Activated T-cell treated with anti-CD3 and anti-CD28 coated beads for 4 hours (primary cell): ENCODE results near the gene GABRD.
"Not testable (repeated sequence)": the region's sequence is repeated elsewhere in the genome, so short reads cannot be mapped to it uniquely, and the experiment has no call there.

Experiments
- DNase-seq: peaks from one replicate; pipeline ENCODE4 v3.0.0-alpha.2; 2020

GABRD gene

DNA sequence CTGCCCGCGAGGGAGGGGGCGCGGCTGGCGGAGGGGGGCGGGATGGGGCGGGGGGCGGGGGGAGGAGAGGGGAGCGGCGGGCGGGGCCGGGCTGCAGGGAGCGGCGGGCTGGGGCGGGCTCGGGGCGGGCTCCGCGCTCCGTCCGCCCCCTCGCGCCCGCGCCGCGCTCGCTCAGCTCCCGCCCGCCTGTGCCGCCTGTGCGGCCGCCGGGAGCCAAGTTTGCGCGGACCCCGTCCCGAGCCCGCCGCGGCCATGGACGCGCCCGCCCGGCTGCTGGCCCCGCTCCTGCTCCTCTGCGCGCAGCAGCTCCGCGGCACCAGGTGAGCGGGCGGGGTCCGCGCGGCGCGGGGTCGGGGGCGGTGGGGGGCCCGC, at the start of gene GABRD:
GABRD (plus strand) TSS at position 174 of the 372 bp plus-strand sequence; CDS start at position 253, 79 bp downstream.
- no peak for DNase-seq

DNA sequence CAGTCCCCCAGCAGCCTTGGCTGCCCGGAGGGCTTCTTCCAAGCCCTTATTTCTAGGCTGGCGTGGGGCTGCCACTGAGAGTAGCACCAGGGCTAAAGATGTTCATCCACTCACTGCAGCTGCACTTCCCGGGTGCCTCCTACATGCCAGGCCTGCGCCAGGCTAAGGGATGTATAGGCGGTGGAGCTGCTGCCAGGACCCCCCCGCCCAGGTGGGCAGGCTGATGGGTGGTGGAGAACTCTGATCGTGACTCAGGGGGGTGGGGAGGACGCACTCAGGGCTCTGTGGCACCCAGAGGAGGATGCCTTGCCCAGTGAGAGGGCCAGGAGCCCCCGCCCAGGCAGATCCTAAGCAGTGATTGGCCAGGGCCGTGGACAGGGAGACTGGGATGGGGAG, 49.6 kb upstream of the GABRD start:
- DNase-seq, result no peak

GRCh38 chr1:1969953-1970716, 49.0 kb upstream of the GABRD start:
- no peak for DNase-seq

DNA sequence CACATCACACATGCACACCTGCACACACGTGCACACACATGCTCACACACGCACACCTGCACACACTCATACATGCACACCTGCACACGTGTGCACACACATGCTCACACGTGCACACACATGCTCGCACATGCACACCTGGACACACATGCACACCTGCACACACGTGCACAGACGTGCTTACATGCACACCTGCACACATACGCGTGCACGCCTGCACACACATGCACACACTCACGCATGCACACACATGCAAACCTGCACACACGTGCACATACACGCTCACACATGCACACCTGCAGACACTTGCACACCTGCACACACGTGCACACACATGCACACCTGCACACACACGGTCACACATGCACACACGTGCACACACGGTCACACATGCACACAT, 48.1 kb upstream of the GABRD start:
- DNase-seq, result no peak

DNA sequence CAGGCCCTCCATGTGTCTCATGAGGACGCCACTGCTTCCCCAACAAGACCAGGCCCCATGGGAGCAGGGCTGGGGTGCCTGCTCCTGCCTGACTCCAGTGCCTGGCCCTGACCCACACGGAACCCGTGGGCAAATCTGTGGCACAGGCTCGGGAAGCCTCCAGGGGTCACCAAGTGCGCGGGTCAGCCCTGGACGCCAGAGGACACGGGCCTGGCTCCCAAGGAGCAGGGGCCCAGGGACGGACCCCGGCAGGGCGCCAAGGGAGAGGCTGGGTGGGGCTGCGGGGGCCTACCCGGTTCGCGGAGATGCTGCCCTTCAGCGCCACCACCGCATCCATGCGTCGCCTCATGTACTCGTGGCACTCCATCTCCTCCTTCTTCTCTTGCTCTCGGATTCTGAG, 47.5 kb upstream of the GABRD start:
- DNase-seq, result no peak

DNA sequence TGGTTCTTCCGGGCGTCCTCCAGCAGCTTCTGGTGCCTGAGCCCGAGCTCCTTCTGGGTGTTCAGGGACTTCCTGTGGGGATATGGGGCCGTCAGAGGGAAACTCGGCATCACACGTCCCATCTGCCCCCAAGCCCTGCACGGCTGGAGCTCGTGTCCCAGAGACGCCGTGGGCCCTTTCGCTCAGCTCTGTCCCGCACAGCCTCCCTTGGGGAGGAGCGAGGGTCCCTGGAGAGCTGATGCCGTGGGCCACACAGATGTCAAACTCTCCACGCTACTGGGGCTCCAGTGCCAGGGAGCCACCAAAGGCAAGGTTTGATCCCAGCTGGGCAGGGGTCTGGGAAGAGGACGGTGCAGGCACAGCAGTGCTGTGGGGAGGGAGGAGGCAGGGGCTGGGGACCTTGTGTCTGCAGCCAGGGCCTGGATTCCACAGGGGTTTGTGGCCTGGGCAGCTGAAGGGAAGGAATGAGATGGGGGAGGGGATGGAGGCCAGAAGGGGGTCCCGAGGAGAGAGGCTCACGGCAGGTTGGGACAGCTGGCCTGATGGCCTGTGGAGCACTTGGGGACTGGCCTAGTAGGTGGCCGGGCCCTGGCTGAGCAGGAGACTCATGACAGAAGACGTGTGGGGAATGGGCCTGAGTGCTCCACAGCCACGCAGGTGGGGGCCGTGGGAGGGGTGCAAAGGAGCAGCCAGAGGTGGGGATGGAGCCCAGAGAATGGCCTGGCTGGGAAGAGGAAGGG, 46.0 kb upstream of the GABRD start:
- DNase-seq, result no peak

GRCh38 chr1:1973716-1974642, 45.2 kb upstream of the GABRD start:
- DNase-seq, result no peak

DNA sequence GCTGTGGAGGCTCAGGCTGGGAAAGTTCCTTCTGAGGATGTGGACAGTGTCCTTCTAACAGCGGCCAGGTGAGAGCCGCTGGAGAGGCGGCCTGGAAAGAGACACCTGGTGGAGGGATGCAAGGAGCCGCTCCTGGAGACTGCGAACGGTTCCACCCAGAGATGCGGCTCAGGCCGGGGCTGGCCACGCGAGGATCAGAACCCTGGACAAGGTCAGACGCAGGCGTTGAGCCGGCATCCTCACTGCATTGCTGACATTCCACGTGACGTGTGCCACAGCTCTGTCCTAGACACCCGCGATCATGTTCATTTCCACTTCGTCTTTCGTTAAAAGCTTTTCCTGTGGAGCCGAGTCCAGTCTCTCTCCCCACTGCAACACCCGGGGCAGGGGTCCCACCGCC, 44.3 kb upstream of the GABRD start:
- DNase-seq, result no peak

DNA sequence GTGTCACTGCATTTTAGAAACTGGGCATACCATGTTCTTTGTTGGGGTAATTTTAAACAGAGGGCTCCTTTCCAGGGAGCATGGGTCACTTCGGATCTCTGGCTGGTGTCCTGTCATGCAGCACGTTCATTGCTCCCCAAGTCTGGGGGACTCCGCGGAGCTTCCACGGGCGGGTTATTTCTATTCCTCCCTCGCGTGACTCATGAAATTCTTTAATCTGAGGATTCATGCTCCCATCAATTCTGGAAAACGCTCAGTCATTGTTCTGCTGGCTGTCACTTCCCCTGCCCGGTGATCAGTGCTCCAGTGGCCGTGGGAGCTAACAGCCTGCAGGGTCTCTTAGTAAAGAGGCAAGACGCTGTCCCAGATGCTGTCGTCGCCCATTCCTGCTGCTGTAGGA, 43.6 kb upstream of the GABRD start:
- no peak for DNase-seq

GRCh38 chr1:1976031-1976430, 43.1 kb upstream of the GABRD start:
- no peak for DNase-seq

DNA sequence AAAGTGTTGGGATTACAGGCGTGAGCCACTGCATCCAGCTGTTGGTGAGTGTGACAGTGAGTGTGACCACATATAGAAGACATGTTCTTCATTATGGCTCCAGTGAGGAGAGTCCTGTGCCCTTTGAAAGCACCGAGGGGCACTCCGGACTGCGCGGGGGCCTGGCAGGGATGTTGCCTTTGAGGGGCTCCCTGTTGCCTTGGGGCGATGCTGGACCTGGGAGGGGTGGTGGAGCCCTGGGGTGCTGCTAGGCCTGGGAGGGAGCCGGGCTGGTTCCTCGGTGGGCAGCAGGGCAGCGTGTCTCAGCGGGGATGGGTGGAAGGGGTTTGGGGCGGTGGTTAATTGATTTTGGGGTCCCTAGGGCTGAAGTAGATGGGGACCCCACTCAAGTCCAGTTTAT, 41.0 kb upstream of the GABRD start:
- DNase-seq, result no peak

- DNase-seq, result not testable (repeated sequence)
Observed at GRCh38 chr1:1978690-1979481, 40.3 kb upstream of the GABRD start.

DNA sequence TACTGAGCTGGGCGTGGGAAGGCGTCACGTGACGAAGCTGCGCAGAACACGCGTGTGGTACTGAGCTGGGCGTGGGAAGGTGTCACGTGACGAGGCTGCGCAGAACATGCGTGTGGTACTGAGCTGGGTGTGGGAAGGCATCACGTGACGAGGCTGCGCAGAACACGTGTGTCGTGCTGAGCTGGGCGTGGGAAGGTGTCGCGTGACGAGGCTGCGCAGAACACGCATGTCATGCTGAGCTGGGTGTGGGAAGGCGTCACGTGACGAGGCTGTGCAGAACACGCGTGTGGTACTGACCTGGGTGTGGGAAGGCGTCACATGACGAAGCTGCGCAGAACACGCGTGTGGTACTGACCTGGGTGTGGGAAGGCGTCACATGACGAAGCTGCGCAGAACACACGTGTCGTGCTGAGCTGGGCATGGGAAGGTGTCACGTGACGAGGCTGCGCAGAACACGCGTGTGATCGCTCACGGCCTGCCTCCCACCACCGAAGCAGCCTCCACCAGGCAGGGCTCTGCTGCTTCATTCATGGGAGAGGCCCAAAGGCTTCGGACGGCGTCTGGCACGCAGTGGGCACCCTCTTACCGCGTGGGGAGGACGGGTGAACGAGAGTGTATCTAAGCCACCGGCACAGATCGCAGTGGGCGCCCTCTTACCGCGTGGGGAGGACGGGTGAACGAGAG, 39.5 kb upstream of the GABRD start:
- no peak for DNase-seq

- DNase-seq, result no peak
Observed at GRCh38 chr1:1980467-1981141, 38.5 kb upstream of the GABRD start.

- DNase-seq, result no peak
Observed at GRCh38 chr1:1981142-1981500, 38.0 kb upstream of the GABRD start.

- DNase-seq, result not testable (repeated sequence)
Observed at GRCh38 chr1:1981631-1982327, 37.4 kb upstream of the GABRD start.

DNA sequence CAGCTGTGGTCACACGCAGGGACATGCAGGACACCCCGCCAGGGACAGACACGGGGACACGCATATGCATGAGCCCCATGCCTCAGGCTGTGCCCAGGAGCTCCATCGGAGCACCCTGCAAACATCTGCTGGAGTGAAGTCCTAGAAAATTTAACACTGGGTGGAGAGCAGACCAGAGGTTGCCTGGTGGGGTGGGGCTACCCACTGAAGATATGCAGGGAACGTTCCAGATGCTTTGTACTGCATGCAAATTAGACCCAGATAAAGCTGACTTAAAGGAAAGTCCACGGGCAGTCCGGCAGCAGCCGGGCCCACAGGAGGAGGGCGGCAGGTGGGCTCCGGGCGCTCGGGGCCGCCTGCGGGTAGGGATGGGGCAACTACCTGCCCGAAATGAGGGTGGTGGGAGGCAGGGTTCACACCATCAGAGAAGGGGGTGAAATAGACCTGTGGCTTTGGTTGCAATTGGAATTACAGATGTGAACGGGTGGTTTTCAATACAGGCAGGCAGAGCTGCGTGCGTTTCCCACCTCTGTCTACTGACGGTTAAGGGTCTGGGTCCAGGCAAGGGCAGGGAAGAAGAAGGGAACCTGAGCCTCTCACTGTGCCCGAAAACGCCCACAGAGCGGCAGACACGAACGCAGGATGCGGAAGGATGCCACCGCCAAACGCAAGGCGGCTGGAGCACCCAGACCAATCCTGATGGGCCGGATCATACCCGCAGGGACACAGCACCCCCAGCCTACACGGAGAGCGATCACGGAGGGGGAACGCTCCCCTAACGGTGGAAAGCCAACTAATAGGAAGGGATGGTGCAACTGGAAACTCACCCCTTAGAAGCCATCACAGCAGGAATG, 36.5 kb upstream of the GABRD start:
- no peak for DNase-seq

- DNase-seq, result no peak
Observed at GRCh38 chr1:1984560-1985070, 34.5 kb upstream of the GABRD start.

GRCh38 chr1:1985375-1986050, 33.6 kb upstream of the GABRD start:
- DNase-seq, result no peak
